HepG2 (cell line): ENCODE data around the gene WDR93. TPM values are rescaled to one million over a fixed set of nuclear protein-coding genes. Genes with fewer than 3 reads are reported as not detected.

Source experiments
- GMEB1 ChIP-seq: sonication (generic); formaldehyde crosslinking; IDR thresholded peaks from 2 replicates; pipeline ENCODE4 v1.5.1; 2020; ENCODE audit warnings: missing genetic modification reagents, mild to moderate bottlenecking, borderline replicate concordance
- HOXA5 ChIP-seq: sonication (generic); formaldehyde crosslinking; IDR thresholded peaks from 2 replicates; pipeline ENCODE4 v1.4.0; 2020; ENCODE audit warnings: missing genetic modification reagents
- KLF15 ChIP-seq: sonication (generic); formaldehyde crosslinking; IDR thresholded peaks from 2 replicates; pipeline ENCODE4 v1.8.1; 2023; ENCODE audit warnings: borderline replicate concordance, mild to moderate bottlenecking, inconsistent platforms, missing genetic modification reagents, mixed read lengths
- NFRKB ChIP-seq: fragments of 450-650 bp; IDR thresholded peaks from 2 replicates; pipeline ENCODE4 v1.6.1; 2017
- PHF20 ChIP-seq: sonication (generic); formaldehyde crosslinking; IDR thresholded peaks from 2 replicates; pipeline ENCODE4 v1.5.0; 2020; ENCODE audit warnings: mild to moderate bottlenecking, missing genetic modification reagents
- ZBTB2 ChIP-seq: sonication (generic); formaldehyde crosslinking; IDR thresholded peaks from 2 replicates; pipeline ENCODE4 v1.8.0; 2022; ENCODE audit warnings: low read depth, missing genetic modification reagents
- ZFP41 ChIP-seq: sonication (generic); formaldehyde crosslinking; IDR thresholded peaks from 2 replicates; pipeline ENCODE4 v1.4.0; 2020; ENCODE audit warnings: mild to moderate bottlenecking, missing genetic modification reagents, borderline replicate concordance
- ZKSCAN5 ChIP-seq: sonication (generic); formaldehyde crosslinking; IDR thresholded peaks from 2 replicates; pipeline ENCODE4 v1.5.1; 2020; ENCODE audit warnings: mild to moderate bottlenecking, missing genetic modification reagents
- ZNF24 ChIP-seq: fragments of 450-650 bp; IDR thresholded peaks from 2 replicates; pipeline ENCODE4 v1.6.1; 2017; ENCODE audit warnings: antibody characterized with exemption, mild to moderate bottlenecking
- ZNF263 ChIP-seq: sonication (generic); formaldehyde crosslinking; IDR thresholded peaks from 2 replicates; pipeline ENCODE4 v1.4.0; 2020; ENCODE audit warnings: missing genetic modification reagents
- ZNF335 ChIP-seq: sonication (generic); formaldehyde crosslinking; IDR thresholded peaks from 2 replicates; pipeline ENCODE4 v1.4.0; 2020; ENCODE audit warnings: missing genetic modification reagents
- ZNF598 ChIP-seq: sonication (generic); formaldehyde crosslinking; IDR thresholded peaks from 2 replicates; pipeline ENCODE4 v1.5.1; 2020; ENCODE audit warnings: mild to moderate bottlenecking, missing genetic modification reagents, borderline replicate concordance
- ZNF710 ChIP-seq: sonication (generic); formaldehyde crosslinking; IDR thresholded peaks from 2 replicates; pipeline ENCODE4 v1.5.0; 2020; ENCODE audit warnings: mild to moderate bottlenecking, missing genetic modification reagents, borderline replicate concordance
- polyA plus RNA-seq, 8 experiments: library from polyadenylated mRNA; depleted of rRNA in 3 of 8; stranded (reverse) in 7 of 8; unstranded in 1 of 8; fragments of >200 nt; fragmentation: Illumina TruSeq in 4 of 8; extraction: Trizol in 4 of 8; gene quantifications; 2 replicates each; pipeline versions ENCODE4 v1.2.1 to v1.2.3, GENCODE V29; 2011 to 2016; ENCODE audit warnings: low read depth in 4 of 8, missing spikeins in 1 of 8, mixed read lengths in 1 of 8; ENCODE audit not compliant: insufficient read depth in 1 of 8
- total RNA-seq, 5 experiments: library from RNA; depleted of rRNA; stranded (reverse); fragments of >200 nt; fragmentation: Illumina TruSeq; extraction: Trizol; gene quantifications; 2 replicates each; pipeline ENCODE4 v1.2.3, GENCODE V29; 2016; ENCODE audit warnings: low read depth in 1 of 5
- TF ChIP-seq, protein P1 (sequence below): sonication (generic); formaldehyde crosslinking; IDR thresholded peaks from 2 replicates; pipeline ENCODE4 v1.5.0; 2020; ENCODE audit warnings: mild to moderate bottlenecking, missing genetic modification reagents
- TF ChIP-seq, protein P2 (sequence below): IDR thresholded peaks from 2 replicates; pipeline ENCODE4 v1.6.1; 2016; ENCODE audit warnings: low read depth, borderline replicate concordance
- TF ChIP-seq, protein P3 (sequence below): IDR thresholded peaks from 2 replicates; pipeline ENCODE4 v1.6.1; 2016; ENCODE audit warnings: missing compliant biosample characterization, missing genetic modification reagents, borderline replicate concordance
- TF ChIP-seq, protein P4 (sequence below): fragments of 450-650 bp; IDR thresholded peaks from 2 replicates; pipeline ENCODE4 v1.6.1; 2017; ENCODE audit warnings: mild to moderate bottlenecking

WDR93 gene
- total and polyA plus RNA-seq, 2 of the 13 experiments (the other 11 are each of a cell fraction or from before 2014, with no cell fraction given) = 0.07 TPM; not detected in 1

- TF ChIP-seq, protein P1, sequence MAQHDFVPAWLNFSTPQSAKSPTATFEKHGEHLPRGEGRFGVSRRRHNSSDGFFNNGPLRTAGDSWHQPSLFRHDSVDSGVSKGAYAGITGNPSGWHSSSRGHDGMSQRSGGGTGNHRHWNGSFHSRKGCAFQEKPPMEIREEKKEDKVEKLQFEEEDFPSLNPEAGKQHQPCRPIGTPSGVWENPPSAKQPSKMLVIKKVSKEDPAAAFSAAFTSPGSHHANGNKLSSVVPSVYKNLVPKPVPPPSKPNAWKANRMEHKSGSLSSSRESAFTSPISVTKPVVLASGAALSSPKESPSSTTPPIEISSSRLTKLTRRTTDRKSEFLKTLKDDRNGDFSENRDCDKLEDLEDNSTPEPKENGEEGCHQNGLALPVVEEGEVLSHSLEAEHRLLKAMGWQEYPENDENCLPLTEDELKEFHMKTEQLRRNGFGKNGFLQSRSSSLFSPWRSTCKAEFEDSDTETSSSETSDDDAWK (CRISPR knock-in tag) = no peak
- TF ChIP-seq ZNF335 (CRISPR knock-in tag) (no peak), GMEB1 (no peak), ZNF598 (CRISPR knock-in tag) (0 out of 2 replicates have a peak, but pooled peaks have one; percentile 41), ZNF263 (CRISPR knock-in tag) (0 out of 2 replicates have a peak, but pooled peaks have one; percentile 35), KLF15 (CRISPR knock-in tag) (no peak), HOXA5 (CRISPR knock-in tag) (no peak), ZNF710 (CRISPR knock-in tag) (0 out of 2 replicates have a peak, but pooled peaks have one; percentile 23), ZFP41 (no peak), ZNF24 (no peak), ZKSCAN5 (CRISPR knock-in tag) (no peak), NFRKB (no peak), PHF20 (CRISPR knock-in tag) (peak; percentile 68), ZBTB2 (CRISPR knock-in tag) (no peak)
- TF ChIP-seq, protein P2, sequence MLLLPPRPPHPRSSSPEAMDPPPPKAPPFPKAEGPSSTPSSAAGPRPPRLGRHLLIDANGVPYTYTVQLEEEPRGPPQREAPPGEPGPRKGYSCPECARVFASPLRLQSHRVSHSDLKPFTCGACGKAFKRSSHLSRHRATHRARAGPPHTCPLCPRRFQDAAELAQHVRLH = no peak
- TF ChIP-seq, protein P3, sequence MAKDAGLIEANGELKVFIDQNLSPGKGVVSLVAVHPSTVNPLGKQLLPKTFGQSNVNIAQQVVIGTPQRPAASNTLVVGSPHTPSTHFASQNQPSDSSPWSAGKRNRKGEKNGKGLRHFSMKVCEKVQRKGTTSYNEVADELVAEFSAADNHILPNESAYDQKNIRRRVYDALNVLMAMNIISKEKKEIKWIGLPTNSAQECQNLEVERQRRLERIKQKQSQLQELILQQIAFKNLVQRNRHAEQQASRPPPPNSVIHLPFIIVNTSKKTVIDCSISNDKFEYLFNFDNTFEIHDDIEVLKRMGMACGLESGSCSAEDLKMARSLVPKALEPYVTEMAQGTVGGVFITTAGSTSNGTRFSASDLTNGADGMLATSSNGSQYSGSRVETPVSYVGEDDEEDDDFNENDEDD (CRISPR knock-in tag) = peak; percentile 23; the same call in 1 of the 2 replicates
- TF ChIP-seq, protein P4, sequence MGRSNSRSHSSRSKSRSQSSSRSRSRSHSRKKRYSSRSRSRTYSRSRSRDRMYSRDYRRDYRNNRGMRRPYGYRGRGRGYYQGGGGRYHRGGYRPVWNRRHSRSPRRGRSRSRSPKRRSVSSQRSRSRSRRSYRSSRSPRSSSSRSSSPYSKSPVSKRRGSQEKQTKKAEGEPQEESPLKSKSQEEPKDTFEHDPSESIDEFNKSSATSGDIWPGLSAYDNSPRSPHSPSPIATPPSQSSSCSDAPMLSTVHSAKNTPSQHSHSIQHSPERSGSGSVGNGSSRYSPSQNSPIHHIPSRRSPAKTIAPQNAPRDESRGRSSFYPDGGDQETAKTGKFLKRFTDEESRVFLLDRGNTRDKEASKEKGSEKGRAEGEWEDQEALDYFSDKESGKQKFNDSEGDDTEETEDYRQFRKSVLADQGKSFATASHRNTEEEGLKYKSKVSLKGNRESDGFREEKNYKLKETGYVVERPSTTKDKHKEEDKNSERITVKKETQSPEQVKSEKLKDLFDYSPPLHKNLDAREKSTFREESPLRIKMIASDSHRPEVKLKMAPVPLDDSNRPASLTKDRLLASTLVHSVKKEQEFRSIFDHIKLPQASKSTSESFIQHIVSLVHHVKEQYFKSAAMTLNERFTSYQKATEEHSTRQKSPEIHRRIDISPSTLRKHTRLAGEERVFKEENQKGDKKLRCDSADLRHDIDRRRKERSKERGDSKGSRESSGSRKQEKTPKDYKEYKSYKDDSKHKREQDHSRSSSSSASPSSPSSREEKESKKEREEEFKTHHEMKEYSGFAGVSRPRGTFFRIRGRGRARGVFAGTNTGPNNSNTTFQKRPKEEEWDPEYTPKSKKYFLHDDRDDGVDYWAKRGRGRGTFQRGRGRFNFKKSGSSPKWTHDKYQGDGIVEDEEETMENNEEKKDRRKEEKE = no peak
Measured at GRCh38 chr15:89654847-89655805, 35.5 kb upstream of the WDR93 start, which contains the start of gene KIF7 (continued).
